OCI-LY7 (cell line): ENCODE data around the gene RBM20.

Experiments
- CTCF ChIP-seq: fragments of 200-600 bp; sonication (generic); conservative IDR thresholded peaks from 2 replicates; pipeline ENCODE4 v1.5.1; 2014; ENCODE audit warnings: mild to moderate bottlenecking, antibody characterized with exemption, low read length, moderate library complexity, mixed read lengths
- EZH2phosphoT487 ChIP-seq: fragments of 200-600 bp; sonication (generic); IDR thresholded peaks from 2 replicates; pipeline ENCODE4 v1.6.1; 2018; ENCODE audit warnings: low read depth, borderline replicate concordance, mild to moderate bottlenecking, mixed run types, antibody characterized with exemption, low read length, moderate library complexity, mixed read lengths

- TF ChIP-seq CTCF (no peak), EZH2phosphoT487 (no peak)
Observed at GRCh38 chr10:110730345-110731050, 86.4 kb downstream of the RBM20 start.
